ENCODE results near the gene PMEPA1. TPM values are rescaled to one million over a fixed set of nuclear protein-coding genes. Genes with fewer than 3 reads are reported as not detected.

PMEPA1 gene
- total and polyA plus RNA-seq, 10 of the 15 experiments (the other 5 are each of a cell fraction or from before 2014, with no cell fraction given): 0.02 to 0.10 (median 0.04) TPM; not detected in 3

DNA sequence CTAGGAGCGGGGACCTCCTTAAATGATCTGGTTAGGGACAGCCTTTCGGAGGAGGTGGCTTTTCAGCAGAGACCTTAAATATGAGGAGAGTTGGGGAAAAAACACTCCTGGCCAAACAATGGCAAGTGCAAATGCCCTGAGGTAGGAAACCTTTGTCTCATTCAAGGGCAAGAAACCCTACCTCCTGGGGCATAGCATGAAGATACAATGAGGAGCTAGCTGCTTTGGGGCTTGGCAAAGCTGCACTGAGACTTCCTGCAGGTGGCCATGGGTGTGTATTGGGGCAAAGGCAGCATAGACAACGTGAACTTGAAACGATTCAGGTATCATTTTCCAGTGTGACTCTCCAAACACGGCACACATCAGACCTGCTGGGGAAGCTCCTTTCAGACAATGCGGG lies 30.7 kb downstream of the PMEPA1 start (continued):
- TF ChIP-seq, protein P1, sequence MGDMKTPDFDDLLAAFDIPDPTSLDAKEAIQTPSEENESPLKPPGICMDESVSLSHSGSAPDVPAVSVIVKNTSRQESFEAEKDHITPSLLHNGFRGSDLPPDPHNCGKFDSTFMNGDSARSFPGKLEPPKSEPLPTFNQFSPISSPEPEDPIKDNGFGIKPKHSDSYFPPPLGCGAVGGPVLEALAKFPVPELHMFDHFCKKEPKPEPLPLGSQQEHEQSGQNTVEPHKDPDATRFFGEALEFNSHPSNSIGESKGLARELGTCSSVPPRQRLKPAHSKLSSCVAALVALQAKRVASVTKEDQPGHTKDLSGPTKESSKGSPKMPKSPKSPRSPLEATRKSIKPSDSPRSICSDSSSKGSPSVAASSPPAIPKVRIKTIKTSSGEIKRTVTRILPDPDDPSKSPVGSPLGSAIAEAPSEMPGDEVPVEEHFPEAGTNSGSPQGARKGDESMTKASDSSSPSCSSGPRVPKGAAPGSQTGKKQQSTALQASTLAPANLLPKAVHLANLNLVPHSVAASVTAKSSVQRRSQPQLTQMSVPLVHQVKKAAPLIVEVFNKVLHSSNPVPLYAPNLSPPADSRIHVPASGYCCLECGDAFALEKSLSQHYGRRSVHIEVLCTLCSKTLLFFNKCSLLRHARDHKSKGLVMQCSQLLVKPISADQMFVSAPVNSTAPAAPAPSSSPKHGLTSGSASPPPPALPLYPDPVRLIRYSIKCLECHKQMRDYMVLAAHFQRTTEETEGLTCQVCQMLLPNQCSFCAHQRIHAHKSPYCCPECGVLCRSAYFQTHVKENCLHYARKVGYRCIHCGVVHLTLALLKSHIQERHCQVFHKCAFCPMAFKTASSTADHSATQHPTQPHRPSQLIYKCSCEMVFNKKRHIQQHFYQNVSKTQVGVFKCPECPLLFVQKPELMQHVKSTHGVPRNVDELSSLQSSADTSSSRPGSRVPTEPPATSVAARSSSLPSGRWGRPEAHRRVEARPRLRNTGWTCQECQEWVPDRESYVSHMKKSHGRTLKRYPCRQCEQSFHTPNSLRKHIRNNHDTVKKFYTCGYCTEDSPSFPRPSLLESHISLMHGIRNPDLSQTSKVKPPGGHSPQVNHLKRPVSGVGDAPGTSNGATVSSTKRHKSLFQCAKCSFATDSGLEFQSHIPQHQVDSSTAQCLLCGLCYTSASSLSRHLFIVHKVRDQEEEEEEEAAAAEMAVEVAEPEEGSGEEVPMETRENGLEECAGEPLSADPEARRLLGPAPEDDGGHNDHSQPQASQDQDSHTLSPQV (IDR thresholded peaks at IDR 0.05): no peak
- TF ChIP-seq, protein P2, sequence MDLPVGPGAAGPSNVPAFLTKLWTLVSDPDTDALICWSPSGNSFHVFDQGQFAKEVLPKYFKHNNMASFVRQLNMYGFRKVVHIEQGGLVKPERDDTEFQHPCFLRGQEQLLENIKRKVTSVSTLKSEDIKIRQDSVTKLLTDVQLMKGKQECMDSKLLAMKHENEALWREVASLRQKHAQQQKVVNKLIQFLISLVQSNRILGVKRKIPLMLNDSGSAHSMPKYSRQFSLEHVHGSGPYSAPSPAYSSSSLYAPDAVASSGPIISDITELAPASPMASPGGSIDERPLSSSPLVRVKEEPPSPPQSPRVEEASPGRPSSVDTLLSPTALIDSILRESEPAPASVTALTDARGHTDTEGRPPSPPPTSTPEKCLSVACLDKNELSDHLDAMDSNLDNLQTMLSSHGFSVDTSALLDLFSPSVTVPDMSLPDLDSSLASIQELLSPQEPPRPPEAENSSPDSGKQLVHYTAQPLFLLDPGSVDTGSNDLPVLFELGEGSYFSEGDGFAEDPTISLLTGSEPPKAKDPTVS (IDR thresholded peaks at IDR 0.05; ENCODE audit: low read depth, low read length): no peak
- TF ChIP-seq, protein P3, sequence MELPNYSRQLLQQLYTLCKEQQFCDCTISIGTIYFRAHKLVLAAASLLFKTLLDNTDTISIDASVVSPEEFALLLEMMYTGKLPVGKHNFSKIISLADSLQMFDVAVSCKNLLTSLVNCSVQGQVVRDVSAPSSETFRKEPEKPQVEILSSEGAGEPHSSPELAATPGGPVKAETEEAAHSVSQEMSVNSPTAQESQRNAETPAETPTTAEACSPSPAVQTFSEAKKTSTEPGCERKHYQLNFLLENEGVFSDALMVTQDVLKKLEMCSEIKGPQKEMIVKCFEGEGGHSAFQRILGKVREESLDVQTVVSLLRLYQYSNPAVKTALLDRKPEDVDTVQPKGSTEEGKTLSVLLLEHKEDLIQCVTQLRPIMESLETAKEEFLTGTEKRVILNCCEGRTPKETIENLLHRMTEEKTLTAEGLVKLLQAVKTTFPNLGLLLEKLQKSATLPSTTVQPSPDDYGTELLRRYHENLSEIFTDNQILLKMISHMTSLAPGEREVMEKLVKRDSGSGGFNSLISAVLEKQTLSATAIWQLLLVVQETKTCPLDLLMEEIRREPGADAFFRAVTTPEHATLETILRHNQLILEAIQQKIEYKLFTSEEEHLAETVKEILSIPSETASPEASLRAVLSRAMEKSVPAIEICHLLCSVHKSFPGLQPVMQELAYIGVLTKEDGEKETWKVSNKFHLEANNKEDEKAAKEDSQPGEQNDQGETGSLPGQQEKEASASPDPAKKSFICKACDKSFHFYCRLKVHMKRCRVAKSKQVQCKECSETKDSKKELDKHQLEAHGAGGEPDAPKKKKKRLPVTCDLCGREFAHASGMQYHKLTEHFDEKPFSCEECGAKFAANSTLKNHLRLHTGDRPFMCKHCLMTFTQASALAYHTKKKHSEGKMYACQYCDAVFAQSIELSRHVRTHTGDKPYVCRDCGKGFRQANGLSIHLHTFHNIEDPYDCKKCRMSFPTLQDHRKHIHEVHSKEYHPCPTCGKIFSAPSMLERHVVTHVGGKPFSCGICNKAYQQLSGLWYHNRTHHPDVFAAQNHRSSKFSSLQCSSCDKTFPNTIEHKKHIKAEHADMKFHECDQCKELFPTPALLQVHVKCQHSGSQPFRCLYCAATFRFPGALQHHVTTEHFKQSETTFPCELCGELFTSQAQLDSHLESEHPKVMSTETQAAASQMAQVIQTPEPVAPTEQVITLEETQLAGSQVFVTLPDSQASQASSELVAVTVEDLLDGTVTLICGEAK (IDR thresholded peaks at IDR 0.05; ENCODE audit: borderline replicate concordance): no peak
- TF ChIP-seq, protein P4, sequence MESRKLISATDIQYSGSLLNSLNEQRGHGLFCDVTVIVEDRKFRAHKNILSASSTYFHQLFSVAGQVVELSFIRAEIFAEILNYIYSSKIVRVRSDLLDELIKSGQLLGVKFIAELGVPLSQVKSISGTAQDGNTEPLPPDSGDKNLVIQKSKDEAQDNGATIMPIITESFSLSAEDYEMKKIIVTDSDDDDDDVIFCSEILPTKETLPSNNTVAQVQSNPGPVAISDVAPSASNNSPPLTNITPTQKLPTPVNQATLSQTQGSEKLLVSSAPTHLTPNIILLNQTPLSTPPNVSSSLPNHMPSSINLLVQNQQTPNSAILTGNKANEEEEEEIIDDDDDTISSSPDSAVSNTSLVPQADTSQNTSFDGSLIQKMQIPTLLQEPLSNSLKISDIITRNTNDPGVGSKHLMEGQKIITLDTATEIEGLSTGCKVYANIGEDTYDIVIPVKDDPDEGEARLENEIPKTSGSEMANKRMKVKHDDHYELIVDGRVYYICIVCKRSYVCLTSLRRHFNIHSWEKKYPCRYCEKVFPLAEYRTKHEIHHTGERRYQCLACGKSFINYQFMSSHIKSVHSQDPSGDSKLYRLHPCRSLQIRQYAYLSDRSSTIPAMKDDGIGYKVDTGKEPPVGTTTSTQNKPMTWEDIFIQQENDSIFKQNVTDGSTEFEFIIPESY (IDR thresholded peaks at IDR 0.05): no peak
- TF ChIP-seq, protein P5, sequence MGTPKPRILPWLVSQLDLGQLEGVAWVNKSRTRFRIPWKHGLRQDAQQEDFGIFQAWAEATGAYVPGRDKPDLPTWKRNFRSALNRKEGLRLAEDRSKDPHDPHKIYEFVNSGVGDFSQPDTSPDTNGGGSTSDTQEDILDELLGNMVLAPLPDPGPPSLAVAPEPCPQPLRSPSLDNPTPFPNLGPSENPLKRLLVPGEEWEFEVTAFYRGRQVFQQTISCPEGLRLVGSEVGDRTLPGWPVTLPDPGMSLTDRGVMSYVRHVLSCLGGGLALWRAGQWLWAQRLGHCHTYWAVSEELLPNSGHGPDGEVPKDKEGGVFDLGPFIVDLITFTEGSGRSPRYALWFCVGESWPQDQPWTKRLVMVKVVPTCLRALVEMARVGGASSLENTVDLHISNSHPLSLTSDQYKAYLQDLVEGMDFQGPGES (IDR thresholded peaks at IDR 0.05): no peak
- no peak for TF ChIP-seq TCF7 (IDR thresholded peaks at IDR 0.05; ENCODE audit: borderline replicate concordance)
- TF ChIP-seq EZH2 (IDR thresholded peaks at IDR 0.05; ENCODE audit: borderline replicate concordance, control insufficient read depth, low read depth, low read length): no peak
